ENCODE measurements around the gene PTPRM. TPM values are rescaled to one million over a fixed set of nuclear protein-coding genes. Genes with fewer than 3 reads are reported as not detected.

Gene PTPRM
- total and polyA plus RNA-seq, 4 donors, result 61.1 to 146 (median 87.5) TPM

- no peak for TF ChIP-seq CTCF (IDR thresholded peaks at IDR 0.05; ENCODE audit: control extremely low read depth, extremely low read depth)
- WGBS, 2 donors, result 79 to 83% methylated on average over 3 of the region's 3 CpGs
- ATAC-seq (ENCODE audit: insufficient read depth, low FRiP score) (no peak), DNase-seq (no peak)
- Histone ChIP-seq H3K27ac (ENCODE audit: low read depth in 1 of 2, low read length in 1 of 2) (no peak overlapping the region), H3K9ac (ENCODE audit: insufficient read depth in 1 of 2, low read length in 2 of 2) (no peak overlapping the region), H3K4me3 (no peak overlapping the region), H3K9me3 (ENCODE audit: control insufficient read depth in 4 of 4, insufficient read depth in 3 of 4, low read length in 3 of 4) (no peaks in the 10 kb centered on the region), H3K27me3 (ENCODE audit: control insufficient read depth in 3 of 3, insufficient read depth in 3 of 3, low read length in 2 of 3) (no peaks in the 10 kb centered on the region), H3K4me1 (ENCODE audit: control insufficient read depth in 5 of 5, insufficient read depth in 5 of 5, low read length in 5 of 5) (peaks cover 0 to 3% (median 0%) of the 10 kb centered on the region in 5 donors), H3K36me3 (ENCODE audit: control insufficient read depth in 4 of 4, insufficient read depth in 4 of 4, low read length in 4 of 4) (peaks cover 0 to 5% (median 1%) of the 10 kb centered on the region in 4 donors)
These were observed 364.6 kb downstream of the PTPRM start for GRCh38 chr18:7931763-7932162.

GRCh38 chr18:7937268-7937667 lies 370.2 kb downstream of the PTPRM start:
- Histone ChIP-seq H3K9ac (ENCODE audit: insufficient read depth in 1 of 2, low read length in 2 of 2) (no peak overlapping the region), H3K4me1 (ENCODE audit: control insufficient read depth in 5 of 5, insufficient read depth in 5 of 5, low read length in 5 of 5) (peaks cover 0 to 8% (median 0%) of the 10 kb centered on the region in 5 donors), H3K9me3 (ENCODE audit: control insufficient read depth in 4 of 4, insufficient read depth in 3 of 4, low read length in 3 of 4) (no peaks in the 10 kb centered on the region), H3K4me3 (no peak overlapping the region), H3K27ac (ENCODE audit: low read depth in 1 of 2, low read length in 1 of 2) (no peak overlapping the region), H3K36me3 (ENCODE audit: control insufficient read depth in 4 of 4, insufficient read depth in 4 of 4, low read length in 4 of 4) (peaks cover 0 to 6% (median 0%) of the 10 kb centered on the region in 4 donors), H3K27me3 (ENCODE audit: control insufficient read depth in 3 of 3, insufficient read depth in 3 of 3, low read length in 2 of 3) (no peaks in the 10 kb centered on the region)
- ATAC-seq (ENCODE audit: insufficient read depth, low FRiP score) (no peak), DNase-seq (no peak)
- no peak for TF ChIP-seq CTCF (IDR thresholded peaks at IDR 0.05; ENCODE audit: control extremely low read depth, extremely low read depth)
- 91 to 93% methylated on average over 13 of the region's 13 CpGs for WGBS, 2 donors

GRCh38 chr18:7939521-7939920 lies 372.4 kb downstream of the PTPRM start:
- DNase-seq (no peak), ATAC-seq (ENCODE audit: insufficient read depth, low FRiP score) (no peak)
- H3K27ac ChIP-seq (ENCODE audit: low read depth in 1 of 2, low read length in 1 of 2), result no peak overlapping the region
- H3K36me3 ChIP-seq (ENCODE audit: control insufficient read depth in 4 of 4, insufficient read depth in 4 of 4, low read length in 4 of 4), result peaks cover 0 to 6% (median 0%) of the 10 kb centered on the region in 4 donors
- no peak overlapping the region for H3K9ac ChIP-seq (ENCODE audit: insufficient read depth in 1 of 2, low read length in 2 of 2)
- no peaks in the 10 kb centered on the region for H3K9me3 ChIP-seq (ENCODE audit: control insufficient read depth in 4 of 4, insufficient read depth in 3 of 4, low read length in 3 of 4)
- no peaks in the 10 kb centered on the region for H3K27me3 ChIP-seq (ENCODE audit: control insufficient read depth in 3 of 3, insufficient read depth in 3 of 3, low read length in 2 of 3)
- no peak for TF ChIP-seq CTCF (IDR thresholded peaks at IDR 0.05; ENCODE audit: control extremely low read depth, extremely low read depth)
- 91 to 95% methylated on average over 5 of the region's 5 CpGs for WGBS, 2 donors
- no peak overlapping the region for H3K4me3 ChIP-seq
- peaks cover 0 to 8% (median 0%) of the 10 kb centered on the region in 5 donors for H3K4me1 ChIP-seq (ENCODE audit: control insufficient read depth in 5 of 5, insufficient read depth in 5 of 5, low read length in 5 of 5)

GRCh38 chr18:7940379-7940778 lies 373.3 kb downstream of the PTPRM start:
- H3K9me3 ChIP-seq (ENCODE audit: control insufficient read depth in 4 of 4, insufficient read depth in 3 of 4, low read length in 3 of 4), result no peaks in the 10 kb centered on the region
- H3K36me3 ChIP-seq (ENCODE audit: control insufficient read depth in 4 of 4, insufficient read depth in 4 of 4, low read length in 4 of 4), result peaks cover 0 to 6% (median 0%) of the 10 kb centered on the region in 4 donors
- 91% methylated on average over 5 of the region's 5 CpGs for WGBS, 2 donors
- H3K27me3 ChIP-seq (ENCODE audit: control insufficient read depth in 3 of 3, insufficient read depth in 3 of 3, low read length in 2 of 3), result no peaks in the 10 kb centered on the region
- H3K4me3 ChIP-seq, result no peak overlapping the region
- H3K27ac ChIP-seq (ENCODE audit: low read depth in 1 of 2, low read length in 1 of 2), result no peak overlapping the region
- no peak overlapping the region for H3K9ac ChIP-seq (ENCODE audit: insufficient read depth in 1 of 2, low read length in 2 of 2)
- ATAC-seq (ENCODE audit: insufficient read depth, low FRiP score) (no peak), DNase-seq (no peak)
- peaks cover 0 to 8% (median 0%) of the 10 kb centered on the region in 5 donors for H3K4me1 ChIP-seq (ENCODE audit: control insufficient read depth in 5 of 5, insufficient read depth in 5 of 5, low read length in 5 of 5)
- no peak for TF ChIP-seq CTCF (IDR thresholded peaks at IDR 0.05; ENCODE audit: control extremely low read depth, extremely low read depth)

Measured in lung (tissue), 12 donors.